Trophoblast cell (in vitro differentiated cells and primary cell): ENCODE results near the gene KCNQ1OT1.

Experiments used
- DNase-seq, 2 donors: peaks; one replicate each; pipeline ENCODE4 v3.0.0-alpha.2; 2016
- H2AFZ ChIP-seq: 2 replicates; pipeline ENCODE4 v1.6.1; 2013; ENCODE audit warnings: low read length, moderate library complexity, mild to moderate bottlenecking; ENCODE audit not compliant: insufficient read depth, poor library complexity
- H2AK5ac ChIP-seq: 2 replicates; pipeline ENCODE4 v1.6.1; 2013; ENCODE audit warnings: mild to moderate bottlenecking, low read length
- H2BK120ac ChIP-seq: 2 replicates; pipeline ENCODE4 v1.6.1; 2013; ENCODE audit warnings: low read length, mild to moderate bottlenecking, moderate library complexity; ENCODE audit not compliant: insufficient read depth, poor library complexity
- H2BK12ac ChIP-seq: 2 replicates; pipeline ENCODE4 v1.6.1; 2013; ENCODE audit warnings: mild to moderate bottlenecking, low read length, moderate library complexity
- H2BK5ac ChIP-seq: 2 replicates; pipeline ENCODE4 v1.6.1; 2013; ENCODE audit warnings: low read length, low read depth, moderate library complexity, mild to moderate bottlenecking; ENCODE audit not compliant: poor library complexity
- H3K14ac ChIP-seq: 2 replicates; pipeline ENCODE4 v1.6.1; 2013; ENCODE audit warnings: mild to moderate bottlenecking, low read length
- H3K18ac ChIP-seq: 2 replicates; pipeline ENCODE4 v1.6.1; 2013; ENCODE audit warnings: mild to moderate bottlenecking, low read length
- H3K23ac ChIP-seq: 2 replicates; pipeline ENCODE4 v1.6.1; 2013; ENCODE audit warnings: low read length
- H3K27ac ChIP-seq: 2 replicates; pipeline ENCODE4 v1.5.1; 2013; ENCODE audit warnings: low read depth, mild to moderate bottlenecking, inconsistent platforms, low read length, moderate library complexity
- H3K27me3 ChIP-seq: 2 replicates; pipeline ENCODE4 v1.6.1; 2013; ENCODE audit warnings: inconsistent platforms, mild to moderate bottlenecking, low read length, moderate library complexity; ENCODE audit not compliant: insufficient read depth
- H3K36me3 ChIP-seq, 2 experiments: 1 replicate in 1 of 2; 2 replicates in 1 of 2; pipeline ENCODE4 v1.6.1; 2013; ENCODE audit warnings: low read length in 2 of 2, mild to moderate bottlenecking in 2 of 2, moderate library complexity in 1 of 2; ENCODE audit not compliant: insufficient read depth in 2 of 2, control insufficient read depth in 1 of 2
- H3K4ac ChIP-seq: 2 replicates; pipeline ENCODE4 v1.6.1; 2013; ENCODE audit warnings: low read depth, mild to moderate bottlenecking, low read length, moderate library complexity
- H3K4me1 ChIP-seq, 2 experiments: 1 replicate in 1 of 2; 2 replicates in 1 of 2; pipeline ENCODE4 v1.6.1; 2013; ENCODE audit warnings: low read length in 2 of 2, mild to moderate bottlenecking in 2 of 2, moderate library complexity in 1 of 2; ENCODE audit not compliant: insufficient read depth in 2 of 2, control insufficient read depth in 1 of 2
- H3K4me2 ChIP-seq: 2 replicates; pipeline ENCODE4 v1.6.1; 2013; ENCODE audit warnings: inconsistent platforms, mild to moderate bottlenecking, low read length, moderate library complexity
- H3K4me3 ChIP-seq: 2 replicates; pipeline ENCODE4 v1.5.1; 2013; ENCODE audit warnings: mild to moderate bottlenecking, low read depth, low read length, inconsistent platforms
- H3K79me1 ChIP-seq: one replicate; pipeline ENCODE4 v1.6.1; 2013; ENCODE audit warnings: low read length
- H3K79me2 ChIP-seq: 2 replicates; pipeline ENCODE4 v1.6.1; 2013; ENCODE audit warnings: low read length, mild to moderate bottlenecking; ENCODE audit not compliant: control insufficient read depth, insufficient read depth, poor library complexity
- H3K9ac ChIP-seq: 2 replicates; pipeline ENCODE4 v1.6.1; 2013; ENCODE audit warnings: mild to moderate bottlenecking, low read length
- H3K9me3 ChIP-seq: 2 replicates; pipeline ENCODE4 v1.6.1; 2013; ENCODE audit warnings: low read depth, mild to moderate bottlenecking, control low read depth, inconsistent platforms, low read length; ENCODE audit not compliant: insufficient read depth
- H4K12ac ChIP-seq: 2 replicates; pipeline ENCODE4 v1.6.1; 2013; ENCODE audit warnings: low read depth, mild to moderate bottlenecking, low read length, moderate library complexity
- H4K8ac ChIP-seq: 2 replicates; pipeline ENCODE4 v1.6.1; 2013; ENCODE audit warnings: low read depth, mild to moderate bottlenecking, low read length, moderate library complexity
- H4K91ac ChIP-seq: one replicate; pipeline ENCODE4 v1.6.1; 2013; ENCODE audit warnings: low read depth, mild to moderate bottlenecking, low read length, moderate library complexity
- WGBS: extraction: QIAGEN DNeasy Blood & Tissue Kit; methylation state at CpG from one replicate; pipeline ENCODE4 v1.1.7; 2013; ENCODE audit warnings: missing lambda C conversion rate; ENCODE audit not compliant: insufficient read length, insufficient coverage; ENCODE audit errors: extremely low coverage; 5-methylcytosine and 5-hydroxymethylcytosine counted together

KCNQ1OT1 gene

DNA sequence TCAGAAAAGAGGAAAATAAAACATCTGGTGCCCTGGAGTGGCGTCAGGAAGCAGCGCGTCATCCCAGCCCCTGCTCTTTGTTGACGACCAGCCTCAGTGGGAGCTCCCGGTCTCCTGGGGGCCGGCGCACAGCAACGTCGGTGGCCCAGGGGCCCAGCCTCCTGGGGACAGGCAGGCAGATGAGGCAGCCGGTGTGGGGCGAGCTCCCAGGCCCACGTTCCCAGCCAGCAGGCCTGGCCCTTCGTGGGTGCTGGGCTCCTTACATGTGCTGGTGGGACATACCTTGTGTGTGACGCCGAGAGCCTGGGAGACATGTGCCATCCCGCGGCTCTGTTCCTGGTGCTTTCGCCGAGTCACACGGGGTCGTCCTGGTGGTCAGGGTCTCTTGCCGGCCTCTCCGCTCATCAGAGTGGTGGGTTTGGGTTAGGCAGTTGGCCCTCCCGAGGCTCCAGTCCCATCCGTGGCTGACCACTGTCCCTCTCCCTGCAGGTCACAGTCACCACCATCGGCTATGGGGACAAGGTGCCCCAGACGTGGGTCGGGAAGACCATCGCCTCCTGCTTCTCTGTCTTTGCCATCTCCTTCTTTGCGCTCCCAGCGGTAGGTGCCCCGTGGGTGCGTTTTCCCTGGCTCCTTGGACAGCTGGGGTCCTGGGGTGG is 116.7 kb downstream of the KCNQ1OT1 start:
- Histone ChIP-seq H2BK12ac (no peak overlapping the region), H3K23ac (no peak overlapping the region), H3K18ac (no peak overlapping the region), H4K12ac (no peak overlapping the region), H3K4ac (no peak overlapping the region), H3K4me1 (peaks cover 2 to 3% of the 10 kb centered on the region in 2 experiments), H2BK120ac (no peak overlapping the region), H3K36me3 (no peaks in the 10 kb centered on the region), H2BK5ac (no peak overlapping the region), H3K79me1 (no peaks in the 10 kb centered on the region), H3K14ac (no peak overlapping the region), H2AK5ac (no peak overlapping the region), H4K91ac (no peak overlapping the region), H3K9ac (no peak overlapping the region), H3K4me2 (no peak overlapping the region), H3K4me3 (no peak overlapping the region), H2AFZ (no peak overlapping the region), H4K8ac (no peak overlapping the region), H3K9me3 (peaks cover 4% of the 10 kb centered on the region), H3K27me3 (no peaks in the 10 kb centered on the region), H3K27ac (no peak overlapping the region), H3K79me2 (no peaks in the 10 kb centered on the region)
- WGBS: no CpG with 5 or more reads among the region's 33 CpGs
- DNase-seq: no peak

- H3K14ac ChIP-seq: no peak overlapping the region
- no peak overlapping the region for H3K18ac ChIP-seq
- no peaks in the 10 kb centered on the region for H3K79me1 ChIP-seq
- no peak for DNase-seq
- H3K4me3 ChIP-seq: no peak overlapping the region
- H2BK5ac ChIP-seq: no peak overlapping the region
- H2BK120ac ChIP-seq: no peak overlapping the region
- H2AFZ ChIP-seq: no peak overlapping the region
- H4K12ac ChIP-seq: no peak overlapping the region
- peaks cover 4% of the 10 kb centered on the region for H3K9me3 ChIP-seq
- H3K36me3 ChIP-seq: no peaks in the 10 kb centered on the region
- no peak overlapping the region for H3K4ac ChIP-seq
- H3K4me2 ChIP-seq: no peak overlapping the region
- H3K27ac ChIP-seq: no peak overlapping the region
- H2BK12ac ChIP-seq: no peak overlapping the region
- H3K9ac ChIP-seq: no peak overlapping the region
- H4K91ac ChIP-seq: no peak overlapping the region
- no peak overlapping the region for H4K8ac ChIP-seq
- H3K4me1 ChIP-seq: peaks cover 2 to 3% of the 10 kb centered on the region in 2 experiments
- no CpG with 5 or more reads among the region's 12 CpGs for WGBS
- H3K23ac ChIP-seq: no peak overlapping the region
- no peaks in the 10 kb centered on the region for H3K27me3 ChIP-seq
- H2AK5ac ChIP-seq: no peak overlapping the region
- no peaks in the 10 kb centered on the region for H3K79me2 ChIP-seq
Observed at GRCh38 chr11:2582351-2582945, 117.3 kb downstream of the KCNQ1OT1 start.

DNA sequence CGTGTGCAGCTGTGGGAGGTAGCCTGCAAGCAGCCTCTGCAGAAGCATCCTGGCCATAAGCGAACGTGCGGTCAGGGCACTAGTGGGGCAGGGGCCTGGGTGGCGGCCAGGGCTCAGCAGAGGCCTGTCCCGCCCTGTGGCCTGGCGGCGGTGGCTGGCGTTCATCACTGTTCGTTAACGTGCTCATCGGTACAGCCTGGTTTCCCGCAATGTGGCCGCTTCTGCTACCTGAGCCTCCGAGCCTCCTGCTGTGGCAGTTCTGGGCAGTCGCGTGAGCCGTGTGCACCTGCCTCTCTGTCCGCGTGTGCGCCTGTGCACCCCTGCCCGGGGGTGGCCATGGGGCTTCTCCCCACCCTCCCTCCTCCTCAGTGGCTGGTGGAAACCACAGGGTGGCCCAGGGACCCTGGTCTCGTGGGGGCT is 117.9 kb downstream of the KCNQ1OT1 start:
- peaks cover 2 to 3% of the 10 kb centered on the region in 2 experiments for H3K4me1 ChIP-seq
- H3K36me3 ChIP-seq: no peaks in the 10 kb centered on the region
- H3K79me2 ChIP-seq: no peaks in the 10 kb centered on the region
- no peak overlapping the region for H3K4ac ChIP-seq
- H4K91ac ChIP-seq: no peak overlapping the region
- no peak overlapping the region for H4K12ac ChIP-seq
- DNase-seq: no peak
- H3K23ac ChIP-seq: no peak overlapping the region
- no peak overlapping the region for H3K4me2 ChIP-seq
- no CpG with 5 or more reads among the region's 23 CpGs for WGBS
- no peak overlapping the region for H3K27ac ChIP-seq
- H3K27me3 ChIP-seq: no peaks in the 10 kb centered on the region
- H3K9ac ChIP-seq: no peak overlapping the region
- H3K18ac ChIP-seq: no peak overlapping the region
- H3K14ac ChIP-seq: no peak overlapping the region
- H2AFZ ChIP-seq: no peak overlapping the region
- H3K9me3 ChIP-seq: peaks cover 4% of the 10 kb centered on the region
- no peak overlapping the region for H2BK5ac ChIP-seq
- H3K4me3 ChIP-seq: no peak overlapping the region
- no peak overlapping the region for H2BK12ac ChIP-seq
- no peak overlapping the region for H2AK5ac ChIP-seq
- no peak overlapping the region for H4K8ac ChIP-seq
- no peak overlapping the region for H2BK120ac ChIP-seq
- no peaks in the 10 kb centered on the region for H3K79me1 ChIP-seq

DNA sequence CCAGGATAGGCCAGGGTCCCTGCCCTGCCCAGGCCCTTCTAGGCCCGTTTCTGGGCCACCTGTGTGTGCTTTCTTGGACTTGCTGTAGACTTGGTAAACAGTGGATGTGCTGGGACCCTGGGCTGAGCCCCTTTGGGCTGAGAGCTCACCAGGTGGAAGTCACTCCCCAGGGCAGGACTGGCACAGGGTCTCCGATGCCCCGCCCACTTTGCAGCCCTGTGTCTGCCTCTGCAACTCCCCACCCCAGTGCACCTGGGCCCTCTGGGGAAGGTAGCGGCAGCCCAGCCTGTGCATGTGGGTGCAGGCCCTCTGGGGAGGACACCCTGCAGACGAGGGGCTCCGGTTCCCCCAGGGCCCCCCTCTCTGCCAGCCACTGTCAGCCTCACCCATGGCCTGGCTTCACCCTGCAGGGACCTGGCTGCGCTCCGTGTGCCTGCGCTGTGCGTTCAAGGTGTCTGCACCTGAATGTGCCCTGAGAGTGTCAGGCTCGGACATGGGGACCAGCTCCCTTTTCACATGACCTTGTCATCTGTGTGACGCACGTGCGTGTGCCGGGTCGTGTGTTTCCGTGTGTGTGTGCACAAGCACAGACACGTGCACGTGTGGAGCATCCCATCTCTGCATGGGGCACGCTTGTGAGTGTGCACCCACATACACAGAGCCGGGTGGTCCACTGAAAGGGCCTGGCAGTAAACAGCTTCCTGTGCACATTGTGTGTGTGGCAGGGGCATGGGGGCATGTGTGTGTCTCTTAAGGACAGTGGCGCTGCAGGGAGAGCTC is 118.5 kb downstream of the KCNQ1OT1 start:
- WGBS: no CpG with 5 or more reads among the region's 22 CpGs
- Histone ChIP-seq H2BK120ac (no peak overlapping the region), H3K4me1 (peaks cover 2 to 3% of the 10 kb centered on the region in 2 experiments)

More for the DNA sequence above, 118.5 kb downstream of the KCNQ1OT1 start:
- Histone ChIP-seq H3K36me3 (no peaks in the 10 kb centered on the region), H3K79me2 (no peaks in the 10 kb centered on the region), H3K9ac (no peak overlapping the region), H2AFZ (no peak overlapping the region), H3K4ac (no peak overlapping the region), H2BK12ac (no peak overlapping the region), H3K4me2 (no peak overlapping the region), H2BK5ac (no peak overlapping the region), H3K18ac (no peak overlapping the region), H3K27me3 (no peaks in the 10 kb centered on the region), H3K27ac (no peak overlapping the region), H3K9me3 (peaks cover 4% of the 10 kb centered on the region), H3K4me3 (no peak overlapping the region), H4K91ac (no peak overlapping the region), H3K23ac (no peak overlapping the region), H4K8ac (no peak overlapping the region), H4K12ac (no peak overlapping the region), H3K14ac (no peak overlapping the region), H2AK5ac (no peak overlapping the region), H3K79me1 (no peaks in the 10 kb centered on the region)
- DNase-seq: no peak
